K562 (cell line): ENCODE measurements around the gene POLR2B.

Source experiments
- CTBP1 ChIP-seq: fragments of 450-650 bp; IDR thresholded peaks from 2 replicates; pipeline ENCODE4 v1.6.1; 2016; ENCODE audit warnings: borderline replicate concordance
- CTCF ChIP-seq, 3 experiments: IDR thresholded peaks in 2 of 3; conservative IDR thresholded peaks in 1 of 3; 2 replicates each; pipeline ENCODE4 v1.5.1; 2011 to 2012; ENCODE audit warnings: low read length in 3 of 3, mild to moderate bottlenecking in 3 of 3, control low read depth in 2 of 3, improper control_type of control experiment in 1 of 3, inconsistent platforms in 1 of 3, low read depth in 1 of 3, mixed read lengths in 1 of 3, moderate library complexity in 1 of 3; ENCODE audit not compliant: insufficient read depth in 2 of 3
- MBD2 ChIP-seq: sonication (generic); IDR thresholded peaks from 2 replicates; pipeline ENCODE4 v1.6.1; 2016; ENCODE audit warnings: low read depth, borderline replicate concordance
- POLR2AphosphoS5 ChIP-seq: IDR thresholded peaks from 2 replicates; pipeline ENCODE4 v1.6.1; 2011; ENCODE audit warnings: mild to moderate bottlenecking, low read depth, low read length, moderate library complexity; ENCODE audit not compliant: control insufficient read depth, insufficient read depth
- POU5F1 ChIP-seq: fragments of 150-350 bp; IDR thresholded peaks from 2 replicates; pipeline ENCODE4 v1.6.1; 2014; ENCODE audit warnings: borderline replicate concordance, low read length, low read depth, mild to moderate bottlenecking; ENCODE audit not compliant: partially characterized antibody
- REST ChIP-seq, 2 experiments: fragments of 450-650 bp; formaldehyde crosslinking in 1 of 2; IDR thresholded peaks; 2 replicates each; pipeline versions ENCODE4 v1.4.0 to v1.6.1; 2014 to 2020; ENCODE audit warnings: mild to moderate bottlenecking in 2 of 2, borderline replicate concordance in 1 of 2, low read depth in 1 of 2
- SMAD4 ChIP-seq: fragments of 250-450 bp; sonication (Bioruptor Pico); conservative IDR thresholded peaks from 2 replicates; pipeline ENCODE4 v1.8.0; 2021; ENCODE audit warnings: inconsistent platforms, mild to moderate bottlenecking, moderate library complexity
- SP2 ChIP-seq: IDR thresholded peaks from 2 replicates; pipeline ENCODE4 v1.6.1; 2011; ENCODE audit warnings: mild to moderate bottlenecking, low read depth, low read length, moderate library complexity; ENCODE audit not compliant: poor library complexity, severe bottlenecking; ENCODE audit errors: extremely low read depth

- TF ChIP-seq CTBP1 (no peak), MBD2 (no peak), SP2 (no peak), POU5F1 (no peak), SMAD4 (no peak), POLR2AphosphoS5 (no peak), CTCF (IDR thresholded peaks at IDR 0.05 in 2 of 3, conservative IDR thresholded peaks at IDR 0.05 in 1 of 3; ENCODE audit: insufficient read depth in 2 of 3, low read depth in 1 of 3, low read length in 3 of 3) (no peak), REST (IDR thresholded peaks at IDR 0.05; ENCODE audit: borderline replicate concordance) (no peak), REST (CRISPR knock-in tag; IDR thresholded peaks at IDR 0.05; ENCODE audit: low read depth) (no peak)
Measured at GRCh38 chr4:57018980-57019379, 40.3 kb downstream of the POLR2B start.
